PC-3 (cell line): ENCODE data around the gene LAD1. TPM values are rescaled to one million over a fixed set of nuclear protein-coding genes. Genes with fewer than 3 reads are reported as not detected.

Experiments
- ATAC-seq: fragments of 200-7000 bp; cut with Tn5 transposase; 2 replicates; pipeline ENCODE4 v1.9.1; 2020; ENCODE audit warnings: mild to moderate bottlenecking, moderate library complexity
- BruUV-seq: library from RNA; stranded (reverse); fragments of 400-500 nt; replicated peaks from 2 replicates; lab custom pipeline; 2021; lab: Mats Ljungman, UMichigan
- CTCF ChIA-PET: fragments of 300-600 bp; sonication (Branson Sonifier 250); formaldehyde crosslinking; loops from one replicate; lab custom pipeline; 2022; ENCODE audit warnings: antibody characterized with exemption; lab: Charles Lee
- POLR2A ChIA-PET: fragments of 300-600 bp; sonication (Branson Sonifier 250); formaldehyde crosslinking; loops from one replicate; lab custom pipeline; 2022; ENCODE audit warnings: antibody characterized with exemption; ENCODE audit not compliant: unreplicated experiment; lab: Charles Lee
- DNase-seq: peaks from one replicate; pipeline ENCODE4 v3.0.0-alpha.2; 2015
- H2AFZ ChIP-seq: fragments of 300-600 bp; sonication (generic); 2 replicates; pipeline ENCODE4 v1.6.0; 2016; ENCODE audit warnings: antibody characterized with exemption, low read length
- H3F3A ChIP-seq: fragments of 300-600 bp; sonication (generic); one replicate; pipeline ENCODE4 v1.6.0; 2017; ENCODE audit warnings: antibody characterized with exemption, low read length, control low read depth, mild to moderate bottlenecking; ENCODE audit not compliant: unreplicated experiment
- H3K27ac ChIP-seq: fragments of 300-600 bp; sonication (generic); 2 replicates; pipeline ENCODE4 v1.5.1; 2016; ENCODE audit warnings: mild to moderate bottlenecking, low read length
- H3K27me3 ChIP-seq: fragments of 300-600 bp; sonication (generic); 2 replicates; pipeline ENCODE4 v1.6.1; 2016; ENCODE audit warnings: low read length, mixed read lengths
- H3K36me3 ChIP-seq: fragments of 300-600 bp; sonication (generic); 2 replicates; pipeline ENCODE4 v1.6.1; 2016; ENCODE audit warnings: low read depth, mixed run types, low read length, mixed read lengths
- H3K4me1 ChIP-seq: fragments of 300-600 bp; sonication (generic); 2 replicates; pipeline ENCODE4 v1.5.1; 2016; ENCODE audit warnings: low read length; ENCODE audit not compliant: insufficient read depth
- H3K4me2 ChIP-seq: fragments of 300-600 bp; sonication (generic); 2 replicates; pipeline ENCODE4 v1.6.0; 2016; ENCODE audit warnings: low read length
- H3K4me3 ChIP-seq: fragments of 300-600 bp; sonication (generic); 2 replicates; pipeline ENCODE4 v1.5.1; 2016; ENCODE audit warnings: mild to moderate bottlenecking, low read length, mixed read lengths
- H3K79me2 ChIP-seq: fragments of 300-600 bp; sonication (generic); 2 replicates; pipeline ENCODE4 v1.6.1; 2017; ENCODE audit warnings: low read length, mixed read lengths
- H3K9ac ChIP-seq: fragments of 300-600 bp; sonication (generic); 2 replicates; pipeline ENCODE4 v1.6.0; 2016; ENCODE audit warnings: mild to moderate bottlenecking, low read length
- H3K9me2 ChIP-seq: fragments of 300-600 bp; sonication (generic); replicated peaks from 2 replicates; pipeline ENCODE4 v1.6.1; 2016; ENCODE audit warnings: mixed run types, low read length, mixed read lengths
- H3K9me3 ChIP-seq: fragments of 300-600 bp; sonication (generic); 2 replicates; pipeline ENCODE4 v1.6.1; 2016; ENCODE audit warnings: low read length, mixed read lengths
- H4K20me1 ChIP-seq: fragments of 300-600 bp; sonication (generic); 2 replicates; pipeline ENCODE4 v1.6.1; 2016; ENCODE audit warnings: low read length, mixed read lengths
- EZH2 ChIP-seq: fragments of 300-600 bp; sonication (generic); IDR thresholded peaks from one replicate; pipeline ENCODE4 v1.6.1; 2017; ENCODE audit warnings: antibody characterized with exemption, mild to moderate bottlenecking, low read length; ENCODE audit not compliant: unreplicated experiment
- EZH2phosphoT487 ChIP-seq: fragments of 300-600 bp; sonication (generic); IDR thresholded peaks from 2 replicates; pipeline ENCODE4 v1.6.1; 2018; ENCODE audit warnings: mild to moderate bottlenecking, antibody characterized with exemption, low read length, borderline replicate concordance
- intact Hi-C: fragments of 100-400 bp; cut with micrococcal nuclease; formaldehyde crosslinking; loops from 2 replicates; pipeline ENCODE4 v1.9.0; 2023
- total RNA-seq: library from RNA; depleted of rRNA; stranded (reverse); fragments of >200 nt; gene quantifications from 2 replicates; pipeline ENCODE4 v1.2.3, GENCODE V29; 2014
- TF ChIP-seq, protein P1 (sequence below): fragments of 300-600 bp; sonication (generic); conservative IDR thresholded peaks from 2 replicates; pipeline ENCODE4 v1.5.1; 2017; ENCODE audit warnings: antibody characterized with exemption, low read depth, mild to moderate bottlenecking, low read length

LAD1 gene
- total RNA-seq, 1 experiment from 2014 or later, result 310 TPM

DNA sequence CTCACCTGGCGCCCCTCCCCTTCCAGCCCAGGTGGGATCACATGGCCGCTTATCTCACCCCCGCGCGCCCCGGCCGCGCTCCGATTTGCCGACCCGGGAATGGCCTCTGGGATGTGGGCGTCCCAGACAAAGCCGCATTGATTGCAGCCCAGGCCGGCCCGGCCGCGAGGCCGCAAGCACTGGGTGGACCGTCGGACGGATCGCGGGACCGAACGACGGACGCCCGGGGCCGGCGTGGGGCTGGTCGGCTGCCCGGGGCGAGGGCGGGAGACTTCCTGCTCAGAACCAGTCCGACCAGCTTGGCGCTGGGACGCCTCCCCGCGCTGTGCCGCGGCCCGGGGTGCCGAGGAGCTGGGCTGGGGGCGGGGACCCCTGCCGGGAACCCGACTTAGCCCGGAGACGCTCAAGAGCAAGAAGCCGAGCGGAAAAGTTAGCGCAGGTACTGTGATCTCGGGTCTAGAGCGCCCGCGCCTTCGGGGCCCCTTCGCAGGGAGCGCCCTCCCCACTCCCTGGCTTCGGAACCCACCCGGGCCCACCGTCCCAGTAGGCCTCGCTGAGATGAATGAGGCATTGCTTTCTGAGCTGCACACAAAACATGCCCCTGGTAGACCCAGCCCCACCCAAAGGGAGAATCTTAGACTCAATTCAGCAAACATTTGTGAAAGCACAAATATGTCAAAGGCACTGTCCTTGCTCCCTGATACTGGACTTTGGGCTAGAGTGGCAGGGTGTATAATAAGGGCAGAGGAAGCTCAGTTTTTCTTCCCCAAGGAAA, 415 bp upstream of the LAD1 start:
- intact Hi-C loops, result no loop called here
- H3K27me3 ChIP-seq, result no peaks in the 10 kb centered on the region
- BruUV-seq, result TSS peak; percentile 30
- no peaks in the 10 kb centered on the region for H3K9me2 ChIP-seq
- H2AFZ ChIP-seq, result peak overlapping the region; percentile 82
- CTCF ChIA-PET, result interaction anchor here (0.6 to 1.1 kb wide), 3 partner anchors 15 to 113 kb away, joined by 3 read pairs; no protein-coding TSS in a partner anchor
- peaks cover 26% of the 10 kb centered on the region for H4K20me1 ChIP-seq
- H3K4me3 ChIP-seq, result peak overlapping the region; percentile 80
- peak overlapping the region; percentile 87 for H3K4me2 ChIP-seq
- peaks cover 52% of the 10 kb centered on the region for H3K4me1 ChIP-seq
- POLR2A ChIA-PET, result no interaction called here
- DNase-seq (peak; percentile 92), ATAC-seq (peak; percentile 37)
- H3K9me3 ChIP-seq, result no peaks in the 10 kb centered on the region
- peaks cover 59% of the 10 kb centered on the region for H3K79me2 ChIP-seq
- peak overlapping the region; percentile 92 for H3K9ac ChIP-seq
- TF ChIP-seq, protein P1, sequence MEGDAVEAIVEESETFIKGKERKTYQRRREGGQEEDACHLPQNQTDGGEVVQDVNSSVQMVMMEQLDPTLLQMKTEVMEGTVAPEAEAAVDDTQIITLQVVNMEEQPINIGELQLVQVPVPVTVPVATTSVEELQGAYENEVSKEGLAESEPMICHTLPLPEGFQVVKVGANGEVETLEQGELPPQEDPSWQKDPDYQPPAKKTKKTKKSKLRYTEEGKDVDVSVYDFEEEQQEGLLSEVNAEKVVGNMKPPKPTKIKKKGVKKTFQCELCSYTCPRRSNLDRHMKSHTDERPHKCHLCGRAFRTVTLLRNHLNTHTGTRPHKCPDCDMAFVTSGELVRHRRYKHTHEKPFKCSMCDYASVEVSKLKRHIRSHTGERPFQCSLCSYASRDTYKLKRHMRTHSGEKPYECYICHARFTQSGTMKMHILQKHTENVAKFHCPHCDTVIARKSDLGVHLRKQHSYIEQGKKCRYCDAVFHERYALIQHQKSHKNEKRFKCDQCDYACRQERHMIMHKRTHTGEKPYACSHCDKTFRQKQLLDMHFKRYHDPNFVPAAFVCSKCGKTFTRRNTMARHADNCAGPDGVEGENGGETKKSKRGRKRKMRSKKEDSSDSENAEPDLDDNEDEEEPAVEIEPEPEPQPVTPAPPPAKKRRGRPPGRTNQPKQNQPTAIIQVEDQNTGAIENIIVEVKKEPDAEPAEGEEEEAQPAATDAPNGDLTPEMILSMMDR, result no peak
- TF ChIP-seq EZH2phosphoT487, result peak; percentile 97
- H3K27ac ChIP-seq, result peak overlapping the region; percentile 73
- H3K36me3 ChIP-seq, result no peaks in the 10 kb centered on the region
- H3F3A ChIP-seq, result peaks cover 13% of the 10 kb centered on the region

DNA sequence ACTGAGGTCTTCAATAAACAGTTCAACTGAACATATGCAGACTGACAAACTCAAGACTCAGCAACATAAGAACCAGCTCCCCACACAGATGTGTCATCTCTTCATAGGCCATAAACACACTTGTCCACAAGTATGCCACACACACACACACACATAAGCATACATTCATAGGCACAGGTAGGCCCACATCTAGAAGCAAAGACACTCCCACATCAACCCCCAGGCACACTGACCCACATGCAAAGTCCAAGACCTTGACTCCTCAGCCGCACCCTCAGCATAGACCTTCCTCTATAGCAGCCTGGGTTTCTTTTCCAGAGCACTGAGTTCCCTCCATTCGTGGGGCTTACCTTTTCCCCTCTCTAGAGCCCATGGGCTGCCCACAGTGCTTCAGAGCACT, 1.4 kb downstream of the LAD1 start:
- Histone ChIP-seq H3K79me2 (peaks cover 78% of the 10 kb centered on the region), H2AFZ (no peak overlapping the region), H3K4me1 (peaks cover 52% of the 10 kb centered on the region), H3K4me2 (peak overlapping the region; percentile 87), H3K4me3 (peak overlapping the region; percentile 80), H3K9me2 (no peaks in the 10 kb centered on the region), H3K9me3 (no peaks in the 10 kb centered on the region), H3K27me3 (no peaks in the 10 kb centered on the region), H3K27ac (peak overlapping the region; percentile 73), H4K20me1 (peaks cover 37% of the 10 kb centered on the region), H3F3A (peaks cover 13% of the 10 kb centered on the region), H3K9ac (peak overlapping the region; percentile 92), H3K36me3 (peaks cover 3% of the 10 kb centered on the region; the same call in 1 of the 2 replicates)
- TF ChIP-seq EZH2, result no peak
- TF ChIP-seq EZH2phosphoT487, result no peak
- TF ChIP-seq, protein P1, result no peak
- CTCF ChIA-PET, result interaction anchor here (0.6 to 1.4 kb wide), 4 partner anchors 12 to 109 kb away, joined by 3 to 4 read pairs (median 3); no protein-coding TSS in a partner anchor
- intact Hi-C loops, result loop anchor here (1.0 kb wide), 1 partner anchor 12 kb away; no protein-coding TSS in a partner anchor
- ATAC-seq, result peak; percentile 33
- no TSS peak for BruUV-seq
- POLR2A ChIA-PET, result interaction anchor here (0.9 kb wide), 1 partner anchor 22 kb away, joined by 3 read pairs; no protein-coding TSS in a partner anchor
- DNase-seq, result peak; percentile 92
